ENCODE results near the gene MRGPRX1. TPM values are rescaled to one million over a fixed set of nuclear protein-coding genes. Genes with fewer than 3 reads are reported as not detected.

MRGPRX1 gene
- total RNA-seq (under 1 TPM in 1 of 2 donors, not detected in 1; 0.99 TPM), polyA plus RNA-seq (ENCODE audit: insufficient read length in 2 of 2) (not detected)
- long read RNA-seq, donor 1: 0 reads
- long read RNA-seq, donor 2, partial matches to known transcripts: 0 of 1 reads
- long read RNA-seq, donor 2, other reads (novel, unspliced or antisense): 0 of 1 reads
- long read RNA-seq, donor 3: 0 reads
- long read RNA-seq, donor 4: 0 reads

GRCh38 chr11:18939314-18939713 lies at the start of gene MRGPRX1:
Gene MRGPRX1, minus strand, starts transcription at chr11:18939414. Its CDS starts 4,630 bp downstream, at chr11:18934784.
- Histone ChIP-seq H3K9me3 (ENCODE audit: control insufficient read depth, insufficient read depth, low read length) (no peaks in the 10 kb centered on the region), H3K36me3 (ENCODE audit: control insufficient read depth, insufficient read depth, low read length) (no peaks in the 10 kb centered on the region)

GRCh38 chr11:18987454-18988231 lies 48.4 kb upstream of the MRGPRX1 start:
- DNase-seq (ENCODE audit: low read depth in 4 of 6, low spot score in 6 of 6): no peak
- Histone ChIP-seq H3K27ac (ENCODE audit: low read depth, low read length) (no peak overlapping the region), H3K36me3 (ENCODE audit: control insufficient read depth, insufficient read depth, low read length) (no peaks in the 10 kb centered on the region), H3K4me1 (ENCODE audit: control insufficient read depth, insufficient read depth, low read length) (no peaks in the 10 kb centered on the region), H3K27me3 (ENCODE audit: control insufficient read depth, insufficient read depth, low read length) (no peaks in the 10 kb centered on the region), H3K4me3 (ENCODE audit: low read depth, low read length) (no peak overlapping the region), H3K9me3 (ENCODE audit: control insufficient read depth, insufficient read depth, low read length) (no peaks in the 10 kb centered on the region)
- 84% methylated on average over 8 of the region's 9 CpGs for WGBS (ENCODE audit: insufficient coverage)

More at GRCh38 chr11:18939314-18939713, at the start of gene MRGPRX1:
- Histone ChIP-seq H3K4me3 (ENCODE audit: low read depth, low read length) (no peak within 1 kb of the TSS), H3K27me3 (ENCODE audit: control insufficient read depth, insufficient read depth, low read length) (no peaks in the 10 kb centered on the region), H3K27ac (ENCODE audit: low read depth, low read length) (no peak within 1 kb of the TSS), H3K4me1 (ENCODE audit: control insufficient read depth, insufficient read depth, low read length) (no peaks in the 10 kb centered on the region)
- WGBS (ENCODE audit: insufficient coverage): no CpG with 5 or more reads among the region's 2 CpGs
- DNase-seq (ENCODE audit: low read depth in 4 of 6, low spot score in 6 of 6): no peak

GRCh38 chr11:18986744-18987143 lies 47.5 kb upstream of the MRGPRX1 start:
- DNase-seq (ENCODE audit: low read depth in 4 of 6, low spot score in 6 of 6): no peak
- H3K4me1 ChIP-seq (ENCODE audit: control insufficient read depth, insufficient read depth, low read length): no peaks in the 10 kb centered on the region
- H3K36me3 ChIP-seq (ENCODE audit: control insufficient read depth, insufficient read depth, low read length): no peaks in the 10 kb centered on the region
- no peak overlapping the region for H3K27ac ChIP-seq (ENCODE audit: low read depth, low read length)
- H3K9me3 ChIP-seq (ENCODE audit: control insufficient read depth, insufficient read depth, low read length): no peaks in the 10 kb centered on the region
- H3K4me3 ChIP-seq (ENCODE audit: low read depth, low read length): no peak overlapping the region
- WGBS (ENCODE audit: insufficient coverage): 62% methylated on average over 2 of the region's 3 CpGs
- no peaks in the 10 kb centered on the region for H3K27me3 ChIP-seq (ENCODE audit: control insufficient read depth, insufficient read depth, low read length)

- H3K4me3 ChIP-seq (ENCODE audit: low read depth, low read length): no peak overlapping the region
- no peaks in the 10 kb centered on the region for H3K9me3 ChIP-seq (ENCODE audit: control insufficient read depth, insufficient read depth, low read length)
- DNase-seq (ENCODE audit: low read depth in 4 of 6, low spot score in 6 of 6): no peak
- no peaks in the 10 kb centered on the region for H3K36me3 ChIP-seq (ENCODE audit: control insufficient read depth, insufficient read depth, low read length)
- no peak overlapping the region for H3K27ac ChIP-seq (ENCODE audit: low read depth, low read length)
- WGBS (ENCODE audit: insufficient coverage): 79% methylated on average over 4 of the region's 4 CpGs
- no peaks in the 10 kb centered on the region for H3K27me3 ChIP-seq (ENCODE audit: control insufficient read depth, insufficient read depth, low read length)
- no peaks in the 10 kb centered on the region for H3K4me1 ChIP-seq (ENCODE audit: control insufficient read depth, insufficient read depth, low read length)
Observed at GRCh38 chr11:18981897-18982296, 42.7 kb upstream of the MRGPRX1 start.

- no peak for DNase-seq (ENCODE audit: low read depth in 4 of 6, low spot score in 6 of 6)
- H3K27ac ChIP-seq (ENCODE audit: low read depth, low read length): no peak overlapping the region
- no peak overlapping the region for H3K4me3 ChIP-seq (ENCODE audit: low read depth, low read length)
- H3K36me3 ChIP-seq (ENCODE audit: control insufficient read depth, insufficient read depth, low read length): no peaks in the 10 kb centered on the region
- no peaks in the 10 kb centered on the region for H3K27me3 ChIP-seq (ENCODE audit: control insufficient read depth, insufficient read depth, low read length)
- no peaks in the 10 kb centered on the region for H3K9me3 ChIP-seq (ENCODE audit: control insufficient read depth, insufficient read depth, low read length)
- WGBS (ENCODE audit: insufficient coverage): no CpG with 5 or more reads among the region's 1 CpG
- H3K4me1 ChIP-seq (ENCODE audit: control insufficient read depth, insufficient read depth, low read length): no peaks in the 10 kb centered on the region
Observed at GRCh38 chr11:18974192-18974591, 35.0 kb upstream of the MRGPRX1 start.

GRCh38 chr11:18972336-18972735 lies 33.1 kb upstream of the MRGPRX1 start:
- Histone ChIP-seq H3K9me3 (ENCODE audit: control insufficient read depth, insufficient read depth, low read length) (no peaks in the 10 kb centered on the region), H3K27ac (ENCODE audit: low read depth, low read length) (no peak overlapping the region), H3K4me3 (ENCODE audit: low read depth, low read length) (no peak overlapping the region), H3K4me1 (ENCODE audit: control insufficient read depth, insufficient read depth, low read length) (no peaks in the 10 kb centered on the region), H3K36me3 (ENCODE audit: control insufficient read depth, insufficient read depth, low read length) (no peaks in the 10 kb centered on the region), H3K27me3 (ENCODE audit: control insufficient read depth, insufficient read depth, low read length) (no peaks in the 10 kb centered on the region)
- DNase-seq (ENCODE audit: low read depth in 4 of 6, low spot score in 6 of 6): peak in 1 of 6 donors; percentile 12
- WGBS (ENCODE audit: insufficient coverage): 88% methylated on average over 14 of the region's 16 CpGs

- Histone ChIP-seq H3K27me3 (ENCODE audit: control insufficient read depth, insufficient read depth, low read length) (no peaks in the 10 kb centered on the region), H3K4me3 (ENCODE audit: low read depth, low read length) (no peak overlapping the region), H3K27ac (ENCODE audit: low read depth, low read length) (no peak overlapping the region), H3K9me3 (ENCODE audit: control insufficient read depth, insufficient read depth, low read length) (no peaks in the 10 kb centered on the region), H3K36me3 (ENCODE audit: control insufficient read depth, insufficient read depth, low read length) (no peaks in the 10 kb centered on the region), H3K4me1 (ENCODE audit: control insufficient read depth, insufficient read depth, low read length) (no peaks in the 10 kb centered on the region)
- DNase-seq (ENCODE audit: low read depth in 4 of 6, low spot score in 6 of 6): no peak
- no CpG with 5 or more reads among the region's 3 CpGs for WGBS (ENCODE audit: insufficient coverage)
Observed at GRCh38 chr11:18969720-18970119, 30.5 kb upstream of the MRGPRX1 start.

- DNase-seq (ENCODE audit: low read depth in 4 of 6, low spot score in 6 of 6): no peak
- Histone ChIP-seq H3K9me3 (ENCODE audit: control insufficient read depth, insufficient read depth, low read length) (no peaks in the 10 kb centered on the region), H3K36me3 (ENCODE audit: control insufficient read depth, insufficient read depth, low read length) (no peaks in the 10 kb centered on the region), H3K27ac (ENCODE audit: low read depth, low read length) (no peak overlapping the region), H3K4me1 (ENCODE audit: control insufficient read depth, insufficient read depth, low read length) (no peaks in the 10 kb centered on the region), H3K4me3 (ENCODE audit: low read depth, low read length) (no peak overlapping the region), H3K27me3 (ENCODE audit: control insufficient read depth, insufficient read depth, low read length) (no peaks in the 10 kb centered on the region)
- WGBS (ENCODE audit: insufficient coverage): no CpG with 5 or more reads among the region's 1 CpG
Observed at GRCh38 chr11:18958221-18958910, 19.2 kb upstream of the MRGPRX1 start.

GRCh38 chr11:18956630-18957029 lies 17.4 kb upstream of the MRGPRX1 start:
- Histone ChIP-seq H3K9me3 (ENCODE audit: control insufficient read depth, insufficient read depth, low read length) (no peaks in the 10 kb centered on the region), H3K4me1 (ENCODE audit: control insufficient read depth, insufficient read depth, low read length) (no peaks in the 10 kb centered on the region), H3K4me3 (ENCODE audit: low read depth, low read length) (no peak overlapping the region), H3K36me3 (ENCODE audit: control insufficient read depth, insufficient read depth, low read length) (no peaks in the 10 kb centered on the region), H3K27me3 (ENCODE audit: control insufficient read depth, insufficient read depth, low read length) (no peaks in the 10 kb centered on the region), H3K27ac (ENCODE audit: low read depth, low read length) (no peak overlapping the region)
- WGBS (ENCODE audit: insufficient coverage): 96% methylated on average over 16 of the region's 16 CpGs
- no peak for DNase-seq (ENCODE audit: low read depth in 4 of 6, low spot score in 6 of 6)

All from spinal cord (tissue), 10 donors.